HG02763 (cell line): ENCODE results near the gene LNX2.

Experiments
- ATAC-seq: cut with Tn5 transposase; IDR thresholded peaks from one replicate; pipeline ENCODE4 v1.9.1; 2021; ENCODE audit warnings: mild to moderate bottlenecking, moderate library complexity; ENCODE audit not compliant: unreplicated experiment

Gene LNX2

GRCh38 chr13:27617881-27618321 is 2.4 kb downstream of the LNX2 start:
- no peak for ATAC-seq

GRCh38 chr13:27613628-27614027 is 6.7 kb downstream of the LNX2 start:
- no peak for ATAC-seq

GRCh38 chr13:27607125-27607524 is 13.2 kb downstream of the LNX2 start:
- ATAC-seq: no peak

GRCh38 chr13:27605610-27606200 is 14.6 kb downstream of the LNX2 start:
- ATAC-seq: no peak

- no peak for ATAC-seq
Observed at GRCh38 chr13:27605099-27605498, 15.2 kb downstream of the LNX2 start.

GRCh38 chr13:27601803-27602202 is 18.5 kb downstream of the LNX2 start:
- ATAC-seq: no peak

- ATAC-seq: no peak
Observed at GRCh38 chr13:27601208-27601607, 19.1 kb downstream of the LNX2 start.

GRCh38 chr13:27600711-27601110 is 19.6 kb downstream of the LNX2 start:
- no peak for ATAC-seq

GRCh38 chr13:27599845-27600553 is 20.3 kb downstream of the LNX2 start:
- ATAC-seq: no peak

GRCh38 chr13:27599096-27599495 is 21.2 kb downstream of the LNX2 start:
- no peak for ATAC-seq

- no peak for ATAC-seq
Observed at GRCh38 chr13:27595055-27595811, 25.1 kb downstream of the LNX2 start.

- peak; percentile 53 for ATAC-seq
Observed at GRCh38 chr13:27593267-27593666, 27.1 kb downstream of the LNX2 start.

GRCh38 chr13:27592865-27593264 is 27.5 kb downstream of the LNX2 start:
- ATAC-seq: no peak

GRCh38 chr13:27588405-27588804 is 31.9 kb downstream of the LNX2 start:
- no peak for ATAC-seq

- no peak for ATAC-seq
Observed at GRCh38 chr13:27587095-27587746, 33.1 kb downstream of the LNX2 start.

GRCh38 chr13:27583645-27584044 is 36.7 kb downstream of the LNX2 start:
- ATAC-seq: no peak

- no peak for ATAC-seq
Observed at GRCh38 chr13:27578121-27579030, 42.0 kb downstream of the LNX2 start.

- no peak for ATAC-seq
Observed at GRCh38 chr13:27574661-27575060, 45.7 kb downstream of the LNX2 start.

- ATAC-seq: no peak
Observed at GRCh38 chr13:27573265-27573664, 47.1 kb downstream of the LNX2 start.

- no peak for ATAC-seq
Observed at GRCh38 chr13:27572234-27572901, 48.0 kb downstream of the LNX2 start.
